HG03558 (cell line): Measurements from ENCODE around the gene MBNL2.

Experiments
- ATAC-seq: cut with Tn5 transposase; IDR thresholded peaks from one replicate; pipeline ENCODE4 v1.9.1; 2021; ENCODE audit warnings: moderate number of reproducible peaks; ENCODE audit not compliant: unreplicated experiment; ENCODE audit errors: extremely low read depth

The MBNL2 gene

GRCh38 chr13:97266772-97267417 lies 44.8 kb downstream of the MBNL2 start:
- no peak for ATAC-seq

GRCh38 chr13:97267418-97268059 lies 45.4 kb downstream of the MBNL2 start:
- ATAC-seq: no peak

- ATAC-seq: no peak
These were observed 46.6 kb downstream of the MBNL2 start for GRCh38 chr13:97268772-97269171.

- ATAC-seq: no peak
These were observed 47.5 kb downstream of the MBNL2 start for GRCh38 chr13:97269603-97270002.

GRCh38 chr13:97272526-97272925 lies 50.4 kb downstream of the MBNL2 start:
- ATAC-seq: no peak

GRCh38 chr13:97273341-97273831 lies 51.3 kb downstream of the MBNL2 start:
- no peak for ATAC-seq

GRCh38 chr13:97274829-97275649 lies 52.9 kb downstream of the MBNL2 start:
- no peak for ATAC-seq

GRCh38 chr13:97275776-97276501 lies 53.8 kb downstream of the MBNL2 start:
- ATAC-seq: no peak

- ATAC-seq: no peak
These were observed 54.7 kb downstream of the MBNL2 start for GRCh38 chr13:97276862-97277269.

GRCh38 chr13:97278435-97279411 lies 56.6 kb downstream of the MBNL2 start:
- ATAC-seq: no peak

GRCh38 chr13:97279913-97280312 lies 57.8 kb downstream of the MBNL2 start:
- ATAC-seq: no peak

- no peak for ATAC-seq
These were observed 58.3 kb downstream of the MBNL2 start for GRCh38 chr13:97280478-97280877.

GRCh38 chr13:97281028-97281427 lies 58.9 kb downstream of the MBNL2 start:
- no peak for ATAC-seq

GRCh38 chr13:97282705-97283104 lies 60.6 kb downstream of the MBNL2 start:
- ATAC-seq: no peak

GRCh38 chr13:97283888-97284287 lies 61.8 kb downstream of the MBNL2 start:
- no peak for ATAC-seq

- ATAC-seq: no peak
These were observed 62.4 kb downstream of the MBNL2 start for GRCh38 chr13:97284558-97284957.

GRCh38 chr13:97285221-97285955 lies 63.3 kb downstream of the MBNL2 start:
- ATAC-seq: no peak

- ATAC-seq: no peak
These were observed 64.3 kb downstream of the MBNL2 start for GRCh38 chr13:97286317-97287046.
